OCI-M2 (cell line): Measurements from ENCODE around the gene EVX1.

Source experiments
- DNase-seq: peaks from one replicate; lab custom pipeline; 2025; ENCODE audit not compliant: unreplicated experiment; lab: John Stamatoyannopoulos, UW

EVX1 gene

DNA sequence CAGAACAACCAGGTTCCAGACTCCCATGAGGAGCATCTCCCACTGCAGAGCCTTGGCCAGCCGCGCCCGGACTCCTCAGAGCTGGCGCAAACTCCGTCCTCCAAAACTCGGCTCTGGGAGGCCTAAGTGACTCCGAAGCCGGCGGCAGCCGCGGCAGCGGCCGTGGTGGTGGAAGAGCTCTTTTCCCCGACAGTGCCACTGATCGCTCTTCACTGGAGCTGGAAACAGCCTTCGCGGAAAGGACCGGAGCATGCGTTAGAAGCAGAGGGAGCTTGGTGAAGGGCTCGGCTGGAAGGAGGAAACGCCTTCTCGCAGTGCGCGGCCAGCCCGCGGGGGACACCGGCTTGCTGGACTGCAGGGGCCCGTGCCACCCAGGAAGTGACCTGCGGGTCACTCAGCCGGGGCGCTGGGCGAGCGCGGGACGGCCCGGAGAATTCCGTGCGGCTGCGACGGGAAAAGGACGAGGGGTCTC, 37.7 kb upstream of the EVX1 start:
- no peak for DNase-seq

DNA sequence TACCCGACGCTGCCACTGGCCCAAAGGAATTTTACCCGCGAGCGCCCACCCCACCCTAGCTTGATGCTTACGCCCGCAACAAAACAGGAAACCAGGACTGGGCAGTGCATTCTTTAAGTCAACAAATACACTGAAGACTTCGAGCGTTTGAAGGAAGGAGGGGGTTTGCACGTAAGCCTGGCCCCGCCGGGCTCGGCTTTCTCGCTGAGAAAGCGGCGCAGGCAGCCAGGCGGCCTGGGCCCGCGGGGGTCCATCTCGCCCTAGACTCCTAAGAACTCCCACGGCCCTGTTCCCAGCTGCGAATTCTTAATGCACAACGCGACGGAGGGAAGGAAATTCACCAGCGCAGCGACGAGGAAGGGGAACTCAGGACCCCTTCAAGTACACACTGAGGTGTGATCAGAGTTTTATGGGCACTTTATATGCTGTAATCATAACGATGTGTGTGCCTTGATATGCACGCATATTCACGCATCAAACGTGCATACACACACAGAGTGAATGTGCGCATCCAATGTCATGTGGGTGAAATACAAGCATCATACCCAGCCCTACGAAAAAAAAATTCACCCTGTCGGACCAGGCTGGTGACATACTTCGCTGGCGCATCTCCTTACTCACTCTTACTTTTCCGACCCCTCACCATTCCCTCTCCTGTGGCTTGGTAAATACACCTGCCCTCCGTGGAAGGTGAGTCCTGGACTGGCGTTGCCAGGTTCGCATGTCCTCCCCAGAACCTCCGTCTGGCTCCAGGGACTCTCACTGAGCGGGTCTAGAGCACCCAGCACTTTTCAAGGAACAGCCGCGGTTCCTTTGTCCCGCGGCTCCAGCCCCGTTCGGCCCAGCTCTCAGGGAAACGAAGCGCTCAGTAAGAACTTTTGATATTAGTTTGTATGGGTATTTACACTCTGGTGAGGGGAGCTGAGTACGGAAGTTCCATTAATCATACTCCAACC, 37.0 kb upstream of the EVX1 start:
- DNase-seq: no peak

DNA sequence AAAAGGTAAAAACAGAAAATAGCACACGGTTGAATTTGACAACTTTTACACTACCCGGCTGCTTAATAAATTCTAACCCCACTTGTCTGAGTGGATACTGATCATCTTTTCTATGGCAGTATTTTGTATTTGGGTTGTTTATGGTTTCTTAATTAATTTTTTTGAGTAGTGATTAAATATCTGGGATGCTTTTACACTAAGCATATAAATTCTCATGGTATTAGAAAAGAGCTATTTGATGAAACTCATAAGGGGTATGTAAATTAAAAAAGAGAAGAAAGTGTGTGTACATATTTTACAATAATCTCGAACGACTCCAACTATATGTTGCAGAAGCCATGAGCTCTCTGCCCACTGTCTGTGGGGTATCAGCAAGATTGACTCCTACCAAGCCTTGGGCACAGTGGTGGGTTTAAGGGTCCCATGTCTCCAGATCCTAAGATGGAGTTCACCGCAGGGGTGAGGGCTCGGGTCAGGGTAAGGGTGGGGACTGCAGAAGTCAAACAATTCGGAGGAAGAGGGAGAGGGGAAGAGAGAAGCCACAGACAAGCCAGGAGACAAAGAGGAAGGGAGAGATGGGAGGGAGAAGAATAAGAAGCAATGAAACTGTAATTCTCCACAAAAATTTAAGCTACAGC, 35.1 kb upstream of the EVX1 start:
- no peak for DNase-seq

DNA sequence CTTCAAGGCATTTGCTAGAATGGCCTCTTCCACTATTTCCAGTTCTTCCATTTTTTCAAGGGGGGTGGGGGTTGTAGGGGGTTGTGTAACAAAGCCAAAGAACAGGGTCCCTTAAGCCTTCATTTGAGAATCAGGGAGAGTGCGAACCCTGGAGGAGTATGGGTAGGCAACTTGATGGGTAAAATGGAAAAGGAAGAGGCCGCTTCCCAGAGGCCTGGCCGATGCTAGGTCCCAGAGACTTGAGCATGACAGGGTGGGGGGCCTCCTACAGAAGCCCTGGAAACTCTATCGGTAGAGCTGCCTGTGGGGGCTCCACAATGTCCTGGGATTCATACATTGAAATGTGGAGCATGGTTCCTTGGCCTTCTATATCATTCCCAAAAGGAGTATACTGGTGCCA, 33.6 kb upstream of the EVX1 start:
- DNase-seq: no peak

- DNase-seq: no peak
These were observed 32.6 kb upstream of the EVX1 start for GRCh38 chr7:27209933-27210440.

GRCh38 chr7:27210441-27211083, 32.0 kb upstream of the EVX1 start:
- no peak for DNase-seq

DNA sequence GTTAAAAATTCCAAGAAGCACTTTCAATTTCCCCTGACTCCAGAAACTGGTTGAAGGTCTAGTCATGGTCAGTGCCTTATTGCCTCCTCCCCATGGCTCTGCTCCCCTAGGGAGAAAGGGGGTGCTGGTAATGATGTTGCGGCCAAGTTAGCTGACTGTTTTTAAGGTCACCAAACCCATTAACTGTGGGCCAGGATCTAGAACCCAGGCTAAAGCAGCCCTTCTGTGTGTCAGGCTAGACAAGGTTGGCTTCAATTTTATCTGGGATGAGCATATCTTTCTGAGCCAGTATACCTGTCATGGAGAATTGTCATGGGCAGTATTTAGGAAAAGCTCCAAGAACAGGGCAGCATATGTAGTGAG, 31.5 kb upstream of the EVX1 start:
- no peak for DNase-seq

DNA sequence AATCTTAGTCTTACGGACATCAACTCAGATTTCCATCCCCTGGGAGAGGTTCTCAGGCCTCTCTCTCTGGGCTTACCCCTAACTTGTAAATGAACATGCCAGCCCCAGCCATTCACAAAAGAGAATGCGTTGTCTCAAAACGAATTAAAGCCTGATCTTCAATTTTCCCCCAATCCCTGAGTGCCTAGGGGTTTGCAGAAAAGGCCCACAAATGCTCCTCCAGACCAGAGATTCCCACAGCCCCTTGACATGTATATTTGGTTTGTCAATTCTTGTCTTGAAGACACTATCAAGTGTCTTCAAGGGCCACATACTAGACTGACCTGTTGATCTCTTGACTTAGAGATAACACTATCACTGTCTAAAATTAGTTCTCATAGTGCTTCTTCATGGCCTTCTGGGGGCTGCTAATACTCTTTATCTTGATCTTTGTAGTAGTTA, 30.8 kb upstream of the EVX1 start:
- no peak for DNase-seq

GRCh38 chr7:27212497-27213432, 29.8 kb upstream of the EVX1 start:
- DNase-seq: no peak

DNA sequence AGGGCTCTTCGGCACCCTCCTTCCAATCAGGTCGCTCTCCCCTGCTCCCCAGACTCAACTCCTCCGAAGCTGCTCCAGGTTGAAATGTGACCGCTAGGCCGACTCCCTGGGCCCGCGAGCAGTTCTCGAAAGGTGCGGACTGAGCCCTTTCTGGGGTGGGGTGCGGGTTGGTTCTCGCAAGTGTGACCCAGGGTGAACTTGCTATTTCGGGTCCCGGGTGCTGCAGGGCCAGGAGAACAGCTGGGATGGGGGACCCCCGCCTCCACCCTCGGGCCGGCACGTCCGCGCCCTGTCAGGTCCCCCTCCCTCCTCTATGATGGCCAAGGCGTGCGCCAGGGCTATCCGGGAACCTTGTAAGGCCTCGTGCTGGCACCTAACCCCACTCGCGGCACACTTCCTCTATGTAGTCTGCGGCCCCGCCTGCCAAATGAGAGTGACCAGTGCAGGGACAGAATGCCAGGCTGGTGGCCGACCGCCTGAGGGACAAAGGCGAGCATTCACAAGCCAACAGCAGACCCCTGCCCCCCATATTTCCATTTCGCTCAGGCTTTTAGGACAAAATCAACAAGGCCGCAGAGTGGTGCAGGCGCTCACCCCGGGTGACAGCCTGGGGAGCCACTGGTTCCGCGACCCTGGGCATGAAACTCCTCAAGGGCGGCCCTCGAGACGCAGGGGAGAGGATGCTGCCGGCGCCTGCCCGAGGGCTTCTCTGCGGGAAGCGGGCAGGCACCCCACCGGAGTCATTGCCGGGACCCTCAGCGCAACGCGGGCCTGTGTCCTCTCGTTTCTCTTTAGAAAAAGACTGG, 29.0 kb upstream of the EVX1 start:
- no peak for DNase-seq

- no peak for DNase-seq
These were observed 28.2 kb upstream of the EVX1 start for GRCh38 chr7:27214239-27214950.

DNA sequence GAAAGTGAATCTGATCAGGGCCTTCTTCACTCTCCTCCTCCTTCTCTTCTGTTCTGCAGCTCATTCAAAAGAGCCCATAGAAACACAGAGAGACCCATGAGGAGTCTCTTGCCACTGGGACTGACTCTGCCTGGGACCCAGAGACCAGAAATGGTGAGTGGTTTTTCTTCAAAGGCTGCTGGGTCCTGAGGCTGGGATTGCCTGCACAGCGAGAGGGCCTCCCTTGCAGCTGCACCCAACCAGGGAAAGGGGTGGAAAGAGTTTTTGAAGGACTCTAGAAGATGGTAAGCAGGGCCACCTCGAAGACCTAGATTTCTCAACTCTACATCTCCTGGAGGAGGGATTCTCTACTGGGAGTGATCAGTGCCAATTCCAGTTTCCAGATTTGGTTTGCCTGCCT, 27.2 kb upstream of the EVX1 start:
- no peak for DNase-seq

DNA sequence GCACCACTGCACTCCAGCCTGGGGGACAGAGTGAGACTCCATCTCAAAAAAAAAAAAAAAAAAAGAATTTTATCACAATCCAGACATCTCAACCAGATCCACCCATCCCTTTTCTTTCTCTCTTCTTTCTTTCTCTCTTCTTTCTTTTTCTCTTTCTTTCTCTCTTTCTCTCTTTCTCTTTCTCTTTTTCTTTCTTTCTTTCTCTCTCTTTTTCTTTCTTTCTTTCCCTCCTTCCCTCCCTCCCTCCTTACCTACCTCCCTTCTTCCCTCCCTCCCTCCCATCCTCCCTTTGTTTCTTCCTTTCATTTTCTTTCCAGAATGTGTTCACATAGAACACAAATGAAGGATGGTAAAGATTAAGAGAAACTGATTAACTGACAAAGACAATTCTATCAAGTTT, 24.7 kb upstream of the EVX1 start:
- no peak for DNase-seq

- DNase-seq: no peak
These were observed 22.8 kb upstream of the EVX1 start for GRCh38 chr7:27219821-27220220.

DNA sequence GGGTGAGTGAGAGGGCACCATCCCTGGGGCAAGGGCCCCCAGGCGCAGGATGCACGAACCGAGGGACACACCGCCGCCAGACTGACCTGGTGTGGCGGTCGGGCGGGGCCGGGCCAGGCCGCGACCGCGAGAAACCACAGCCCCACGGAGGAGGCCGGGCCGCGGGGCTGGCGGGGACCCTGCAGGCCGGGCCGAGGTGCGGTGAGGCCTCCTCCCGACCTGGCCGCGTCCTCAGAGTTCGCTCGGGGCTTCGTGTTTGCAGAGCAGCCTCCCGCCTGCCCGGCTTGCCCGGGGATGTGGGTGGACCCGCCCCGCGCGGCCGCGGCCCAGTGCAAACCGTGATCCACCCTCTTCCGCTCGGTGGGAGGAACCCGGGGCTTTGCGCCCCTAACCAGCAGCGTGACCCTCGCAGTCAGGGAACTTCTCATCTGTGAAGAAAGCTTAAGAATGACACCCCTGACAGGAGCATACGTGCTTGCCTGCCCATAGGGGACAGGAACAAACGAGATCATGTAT, 22.1 kb upstream of the EVX1 start:
- DNase-seq: no peak

DNA sequence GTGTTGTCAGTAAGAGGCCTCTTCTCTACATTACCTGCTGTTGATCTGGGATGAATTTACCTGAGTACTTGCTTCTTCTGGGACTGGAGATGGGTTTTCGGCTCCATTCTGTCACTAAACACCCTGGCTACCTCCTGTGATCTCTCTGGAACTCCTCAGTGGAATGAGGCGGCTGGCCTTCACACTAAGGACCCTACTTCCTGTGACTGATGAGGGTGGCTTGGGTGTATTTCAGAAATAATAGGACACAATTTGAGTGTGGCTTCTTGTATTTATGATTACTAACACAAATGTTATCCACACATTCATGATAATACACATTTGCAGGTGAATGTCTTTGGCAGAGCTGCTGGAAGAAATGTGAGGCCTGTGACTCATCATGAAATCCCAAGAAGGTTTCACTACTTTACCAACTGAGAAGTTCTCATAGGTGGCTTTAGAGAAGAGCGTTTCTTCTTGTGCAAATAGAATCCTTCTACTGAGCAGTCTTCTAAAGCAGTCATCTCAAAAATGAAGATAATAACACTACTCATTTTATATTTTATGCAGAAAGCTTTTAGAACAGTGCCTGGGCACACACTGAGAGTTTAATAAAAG, 21.3 kb upstream of the EVX1 start:
- no peak for DNase-seq

DNA sequence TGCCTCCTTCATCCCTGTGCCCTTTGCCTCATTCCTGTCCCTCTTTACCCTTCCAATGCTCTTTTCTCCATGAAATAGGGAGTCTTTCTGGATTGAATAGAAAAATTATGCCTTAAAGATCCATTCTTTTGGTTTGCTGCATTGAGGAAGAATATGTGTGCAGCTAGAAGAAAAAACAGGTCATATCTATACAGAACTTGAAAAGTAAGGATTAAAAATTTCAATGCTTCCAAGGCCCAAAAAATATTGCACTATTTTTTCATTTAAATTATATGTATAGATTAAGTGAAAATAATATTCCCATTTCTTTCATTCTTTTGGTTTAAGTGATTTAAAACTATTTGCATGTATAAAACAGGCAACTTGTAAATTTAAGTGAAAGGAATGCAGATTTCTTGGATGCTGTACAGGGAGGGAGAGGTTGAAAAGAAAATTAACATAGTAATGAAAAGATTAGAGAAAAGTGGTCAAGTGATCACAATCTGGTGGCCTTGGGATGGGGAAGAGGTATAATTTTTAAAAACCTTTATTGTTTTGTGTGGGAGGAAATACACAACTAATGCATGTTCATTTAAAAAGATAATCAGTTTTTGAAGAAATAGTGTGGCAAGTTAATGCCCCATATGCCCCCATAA, 18.5 kb upstream of the EVX1 start:
- DNase-seq: no peak
